RCC 7860 (cell line): ENCODE data around the gene GAK.
A peak's percentile ranks its signal among the peaks of the same experiment; 100 is the strongest.
"Not testable (repeated sequence)": the region's sequence is repeated elsewhere in the genome, so short reads cannot be mapped to it uniquely, and the experiment has no call there.

Source experiments
- DNase-seq: peaks from one replicate; pipeline ENCODE4 v3.0.0-alpha.2; 2015; ENCODE audit warnings: low spot score
- FAIRE-seq: peaks from 2 replicates; lab custom pipeline; 2012; peaks lifted over from hg19 to GRCh38; lab: Jason Lieb, UNC

GAK gene

DNA sequence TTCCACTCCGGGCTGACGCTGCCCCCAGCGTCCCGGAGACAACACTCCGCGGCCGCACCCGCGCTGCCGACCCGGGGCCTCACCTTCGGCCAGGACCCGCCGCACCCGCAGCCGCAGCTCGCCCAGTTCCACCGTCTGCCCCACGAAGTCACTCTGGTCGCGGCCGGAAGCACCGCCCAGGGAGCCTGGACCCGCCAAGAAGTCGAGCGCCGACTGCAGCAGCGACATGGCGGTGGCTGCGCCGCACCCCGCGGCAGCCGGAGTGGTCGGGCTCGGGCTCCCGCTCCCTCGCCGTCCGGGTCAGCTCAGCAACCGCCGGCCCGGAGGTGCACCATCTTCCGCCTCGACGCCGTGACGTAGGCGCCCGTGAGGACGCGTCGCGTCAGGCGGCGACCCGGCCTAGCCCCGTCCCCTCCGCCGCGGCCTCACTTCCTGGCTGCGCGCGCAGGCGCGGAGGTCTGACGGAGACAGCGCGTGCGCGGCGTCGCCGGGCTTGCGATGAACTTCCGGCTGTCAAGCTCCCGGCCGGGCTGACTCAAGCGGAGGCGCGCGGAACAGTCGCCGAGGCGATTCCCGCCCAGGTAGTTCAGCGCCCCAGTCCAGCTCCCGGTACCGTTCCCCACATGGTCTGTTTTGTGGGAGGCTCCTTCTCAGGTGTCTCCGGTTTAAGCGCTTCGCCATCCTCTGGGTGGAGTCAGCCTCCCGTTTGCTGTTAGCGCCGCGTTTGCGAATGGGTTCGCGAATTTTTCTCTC lies at the start of gene GAK, which contains the start of gene TMEM175:
TSS of gene GAK (minus strand) at position 357 of the 753 bp plus-strand sequence. CDS start at position 228, 129 bp downstream.
TSS of gene TMEM175 (plus strand) at position 501 of the 753 bp plus-strand sequence. CDS start 15,280 bp downstream, outside the sequence.
- FAIRE-seq: no peak

GRCh38 chr4:978957-979701 lies 47.0 kb upstream of the GAK start:
- DNase-seq (no peak), FAIRE-seq (no peak)

More for the DNA sequence above, at the start of gene GAK, which contains the start of gene TMEM175:
- peak; percentile 84 for DNase-seq

- FAIRE-seq, DNase-seq: not testable (repeated sequence)
Observed at GRCh38 chr4:976016-976415, 43.9 kb upstream of the GAK start.

GRCh38 chr4:974668-975067 lies 42.6 kb upstream of the GAK start:
- no peak for DNase-seq
- FAIRE-seq: no peak

- DNase-seq (peak; percentile 66), FAIRE-seq (no peak)
Observed at GRCh38 chr4:973431-974397, 41.6 kb upstream of the GAK start, which contains the start of gene DGKQ. Gene DGKQ, minus strand, starts transcription at chr4:973569. Its CDS starts 87 bp downstream, at chr4:973482.

DNA sequence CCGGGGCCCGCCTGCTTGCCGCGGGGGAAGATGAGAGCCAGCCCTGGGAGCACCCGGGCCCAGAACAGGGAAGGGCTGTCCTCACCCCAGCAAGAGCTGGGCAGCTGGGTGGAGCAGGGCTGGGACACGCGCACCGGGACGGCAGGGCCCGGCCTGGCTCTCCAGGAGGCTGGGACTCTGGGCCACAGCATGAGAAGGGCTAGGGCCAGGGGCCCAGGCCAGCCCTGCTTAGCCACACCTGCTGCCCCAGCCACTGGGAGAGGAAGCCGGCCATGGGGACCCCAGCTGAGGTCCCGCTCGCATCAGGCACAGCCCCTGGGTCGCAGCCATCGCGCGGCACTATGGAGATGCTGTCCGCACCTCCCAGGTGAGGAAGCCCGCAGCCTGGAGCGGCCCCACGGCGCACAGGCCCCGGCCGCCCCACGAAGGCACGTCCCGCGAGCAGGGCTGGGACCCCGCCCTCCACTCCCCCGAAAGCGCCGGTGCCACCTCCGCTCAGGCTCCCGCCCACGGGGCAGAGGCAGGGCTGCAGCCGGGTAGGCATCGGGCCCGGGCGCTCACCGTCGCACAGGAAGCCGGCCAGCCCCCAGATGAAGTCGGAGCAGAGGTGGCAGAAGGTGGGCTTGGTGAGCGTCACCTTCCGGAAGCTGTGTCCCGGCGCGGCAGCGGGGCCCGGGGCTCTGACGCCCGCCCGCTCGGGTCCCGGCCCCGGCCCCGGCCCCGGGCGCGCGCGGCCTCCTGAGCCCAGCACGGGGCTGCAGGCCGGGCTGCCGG lies 40.7 kb upstream of the GAK start:
- FAIRE-seq: no peak
- no peak for DNase-seq

GRCh38 chr4:971666-972500 lies 39.8 kb upstream of the GAK start:
- DNase-seq (no peak), FAIRE-seq (no peak)

- no peak for DNase-seq
- no peak for FAIRE-seq
Observed at GRCh38 chr4:970854-971520, 38.9 kb upstream of the GAK start.

DNA sequence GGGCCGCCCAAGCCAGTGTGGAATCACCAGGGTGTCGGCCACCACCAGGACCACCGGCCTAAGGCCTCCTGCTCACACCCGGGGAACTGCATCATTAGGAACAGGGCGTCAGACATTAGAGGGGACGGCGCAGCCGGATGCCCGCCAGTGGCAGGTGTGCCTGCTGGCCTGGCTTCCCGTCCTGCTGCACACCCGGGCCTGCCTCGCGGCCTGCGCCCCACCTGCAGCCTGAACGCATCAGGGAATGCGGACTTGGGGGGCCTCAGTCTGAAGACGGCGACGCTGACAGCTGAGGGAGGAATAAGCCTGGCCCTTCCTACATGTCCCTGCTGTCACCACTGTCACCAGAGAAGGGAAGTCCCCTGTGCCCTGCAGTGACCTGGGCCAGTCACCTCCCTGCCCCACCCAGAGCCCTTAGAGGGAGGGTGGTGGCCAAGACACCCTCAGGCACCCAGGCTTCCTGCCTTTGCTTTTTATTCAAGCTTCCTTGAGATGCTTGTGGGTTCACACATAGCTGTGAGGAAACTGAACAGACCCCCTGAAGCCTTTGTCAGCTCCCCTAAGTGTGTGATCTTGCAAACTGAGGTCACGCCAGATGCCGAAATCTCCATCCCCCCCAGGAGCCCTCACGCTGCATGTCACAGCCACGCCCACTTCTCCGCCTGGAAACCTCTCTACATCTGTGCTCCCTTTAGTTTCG lies 38.1 kb upstream of the GAK start:
- FAIRE-seq (no peak), DNase-seq (no peak)

GRCh38 chr4:968621-969394 lies 36.7 kb upstream of the GAK start:
- FAIRE-seq: no peak
- DNase-seq: no peak

DNA sequence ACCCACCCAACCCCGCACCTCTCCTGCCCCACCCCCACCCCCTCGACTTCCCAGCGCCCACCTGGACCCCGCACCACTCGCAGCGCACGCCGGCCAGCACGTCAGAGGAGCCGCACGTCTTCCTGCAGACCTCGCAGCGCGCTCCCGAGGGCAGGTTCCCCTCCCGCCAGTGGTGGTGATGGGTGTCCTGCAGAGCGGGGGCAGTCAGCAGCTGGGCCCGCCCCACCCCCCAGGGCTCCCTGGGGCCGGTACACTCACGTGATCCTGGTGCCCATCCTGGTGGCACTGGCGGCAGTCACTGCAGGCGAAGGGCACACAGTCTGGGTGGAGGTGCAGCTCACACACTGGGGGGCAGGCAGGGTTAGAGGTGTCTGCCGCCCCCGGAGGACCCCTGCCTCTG lies 36.1 kb upstream of the GAK start:
- DNase-seq (no peak), FAIRE-seq (no peak)

GRCh38 chr4:967113-968104 lies 35.3 kb upstream of the GAK start:
- FAIRE-seq (no peak), DNase-seq (no peak)

DNA sequence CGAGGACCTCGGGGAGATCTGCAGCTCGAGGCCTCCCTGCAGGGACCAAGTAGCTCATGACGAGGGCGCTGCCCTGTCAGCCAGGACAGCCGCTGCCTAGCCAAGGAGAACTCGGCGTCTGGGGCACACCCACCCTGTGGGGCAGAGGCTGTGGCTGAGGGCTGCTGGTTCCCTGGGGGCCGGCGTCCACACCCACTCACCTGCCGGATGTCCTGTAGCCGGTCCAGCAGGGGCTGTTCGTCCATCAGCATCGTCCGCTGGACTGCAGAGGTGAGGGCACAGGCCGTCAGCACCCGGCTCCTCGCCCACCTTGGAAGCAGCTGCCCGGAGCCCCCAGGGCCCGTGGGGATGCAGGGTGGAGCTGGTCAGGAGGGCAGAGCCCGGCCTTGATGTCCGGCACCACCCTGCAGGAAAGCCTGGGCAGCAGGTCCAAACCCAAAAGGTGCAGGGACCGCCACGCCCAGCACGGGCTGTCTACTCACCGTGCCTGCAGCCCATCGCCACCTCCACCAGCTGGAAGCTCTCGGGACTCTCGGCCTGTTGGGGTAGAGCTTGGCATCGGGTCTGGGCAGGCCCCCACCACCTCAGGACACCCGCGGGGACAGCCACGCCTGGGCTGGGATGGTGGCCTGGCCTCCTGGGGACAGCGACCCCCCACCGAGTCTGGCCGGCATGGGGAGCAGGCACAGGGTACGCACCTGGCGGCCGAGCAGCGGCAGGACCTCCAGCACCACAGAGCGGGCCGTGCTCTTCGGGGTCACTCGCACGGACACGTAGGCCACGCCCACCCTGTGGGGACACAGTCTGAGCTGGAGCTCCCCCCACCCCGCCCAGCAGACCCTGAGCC lies 34.4 kb upstream of the GAK start:
- FAIRE-seq (no peak), DNase-seq (no peak)

DNA sequence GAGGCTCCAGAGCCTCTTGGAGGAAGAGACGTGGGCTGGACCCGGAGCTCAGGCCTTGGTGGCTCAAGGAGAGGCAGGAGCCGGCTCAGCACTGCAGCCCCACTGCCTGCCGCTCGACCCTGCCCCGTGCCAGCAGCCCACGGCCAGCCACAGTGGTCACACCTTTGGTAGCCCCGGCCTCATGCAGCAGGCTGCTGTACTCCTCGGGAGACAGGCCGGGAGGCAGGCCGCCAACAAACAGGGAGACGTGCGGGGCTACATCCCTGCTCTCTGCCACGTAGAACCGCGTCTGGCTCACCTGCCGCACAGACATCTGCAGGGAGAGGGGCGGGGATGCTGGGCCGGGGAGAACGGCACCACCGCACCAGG lies 33.6 kb upstream of the GAK start:
- no peak for FAIRE-seq

More for the DNA sequence above, 33.6 kb upstream of the GAK start:
- no peak for DNase-seq
